Gastroesophageal sphincter (tissue), 3 donors: ENCODE data around the gene TAF9.

ENCODE experiments used
- CTCF ChIP-seq, 4 experiments: fragments of 200-600 bp in 2 of 4; fragments of 450-650 bp in 2 of 4; sonication (generic) in 1 of 4; IDR thresholded peaks; one replicate each; pipeline ENCODE4 v1.5.1; 2017 to 2019; ENCODE audit warnings: antibody characterized with exemption in 4 of 4, mild to moderate bottlenecking in 2 of 4, moderate library complexity in 2 of 4
- EP300 ChIP-seq: sonication (generic); formaldehyde crosslinking; IDR thresholded peaks from one replicate; pipeline ENCODE4 v1.6.1; 2017; ENCODE audit warnings: antibody characterized with exemption, mild to moderate bottlenecking
- POLR2A ChIP-seq, 2 donors: fragments of 450-650 bp; IDR thresholded peaks; one replicate each; pipeline ENCODE4 v1.6.1; 2017; ENCODE audit warnings: antibody characterized with exemption in 2 of 2, mild to moderate bottlenecking in 2 of 2, moderate library complexity in 1 of 2
- POLR2AphosphoS5 ChIP-seq: sonication (generic); formaldehyde crosslinking; IDR thresholded peaks from one replicate; pipeline ENCODE4 v1.6.1; 2017; ENCODE audit warnings: antibody characterized with exemption

- no peak for TF ChIP-seq POLR2AphosphoS5
- no peak for TF ChIP-seq CTCF (IDR thresholded peaks at IDR 0.05)
- no peak for TF ChIP-seq POLR2A (IDR thresholded peaks at IDR 0.05)
- TF ChIP-seq EP300, result no peak
These were observed 53.3 kb downstream of the TAF9 start for GRCh38 chr5:69315972-69316371.
